K562 (cell line): Measurements from ENCODE around the gene H3-3A. TPM values are rescaled to one million over a fixed set of nuclear protein-coding genes. Genes with fewer than 3 reads are reported as not detected.

Source experiments
- ATAC-seq: fragments of 200-7000 bp; cut with Tn5 transposase; 3 replicates; pipeline ENCODE4 v1.9.1; 2020; ENCODE audit warnings: moderate library complexity
- BruUV-seq: library from RNA; stranded (reverse); fragments of 400-500 nt; replicated peaks from 2 replicates; lab custom pipeline; 2021; lab: Mats Ljungman, UMichigan
- CTCF ChIA-PET: fragments of 300-600 bp; formaldehyde crosslinking; extraction: SDS; loops from one replicate; lab custom pipeline; 2021; ENCODE audit warnings: low intra/inter-chr PET ratio; lab: Yijun Ruan, JAX
- POLR2A ChIA-PET: fragments of 300-600, 350-650 bp; sonication (Branson Sonifier 250); formaldehyde crosslinking; extraction: SDS; loops from one replicate; lab custom pipeline; 2021; ENCODE audit warnings: antibody characterized with exemption, inconsistent platforms; lab: Yijun Ruan, JAX
- DNase-seq, 4 experiments: peaks; one replicate each; pipeline versions ENCODE4 v3.0.0 to v3.0.0-alpha.2; 2011 to 2018; ENCODE audit warnings: low spot score in 3 of 4, mixed read lengths in 3 of 4; ENCODE audit errors: extremely low read depth in 1 of 4
- FAIRE-seq: peaks from 2 replicates; lab custom pipeline; 2011; peaks lifted over from hg19 to GRCh38; lab: Jason Lieb, UNC
- H2AFZ ChIP-seq: 2 replicates; pipeline ENCODE4 v1.6.0; 2011; ENCODE audit warnings: low read depth, low read length, control low read depth, inconsistent platforms
- H3K27ac ChIP-seq: fragments of 200-600 bp; 3 replicates; pipeline ENCODE4 v1.8.0; 2011; ENCODE audit warnings: low read depth, mild to moderate bottlenecking, control low read depth, inconsistent platforms, low read length, moderate library complexity, mixed read lengths; ENCODE audit errors: extremely low read depth
- H3K27me3 ChIP-seq, 2 experiments: fragments of 300-600 bp in 1 of 2; 2 replicates in 1 of 2; 3 replicates in 1 of 2; pipeline versions ENCODE4 v1.6.0 to v1.8.0; 2011; ENCODE audit warnings: inconsistent platforms in 2 of 2, low read length in 2 of 2, mild to moderate bottlenecking in 1 of 2, mixed read lengths in 1 of 2, moderate library complexity in 1 of 2; ENCODE audit not compliant: control insufficient read depth in 2 of 2, insufficient read depth in 2 of 2
- H3K36me3 ChIP-seq: fragments of 300-600 bp; 3 replicates; pipeline ENCODE4 v1.8.0; 2011; ENCODE audit warnings: mild to moderate bottlenecking, low read length, inconsistent platforms; ENCODE audit not compliant: control insufficient read depth, insufficient read depth
- H3K4me1 ChIP-seq, 2 experiments: fragments of 200-600 bp in 1 of 2; replicated peaks in 1 of 2; 2 replicates in 1 of 2; 3 replicates in 1 of 2; pipeline versions ENCODE4 v1.5.1 to v1.8.0; 2011; ENCODE audit warnings: inconsistent platforms in 2 of 2, low read length in 2 of 2, mild to moderate bottlenecking in 1 of 2, mixed read lengths in 1 of 2, moderate library complexity in 1 of 2; ENCODE audit not compliant: control insufficient read depth in 2 of 2, insufficient read depth in 2 of 2
- H3K4me2 ChIP-seq: 2 replicates; pipeline ENCODE4 v1.6.1; 2011; ENCODE audit warnings: low read length, control low read depth, inconsistent platforms, mixed read lengths; ENCODE audit not compliant: insufficient read depth
- H3K4me3 ChIP-seq: fragments of 200-600 bp; sonication (generic), shearing (Covaris generic); 2 replicates; pipeline ENCODE4 v1.5.1; 2016; ENCODE audit warnings: control low read depth, inconsistent platforms
- H3K79me2 ChIP-seq: fragments of 200-600 bp; 3 replicates; pipeline ENCODE4 v1.8.0; 2011; ENCODE audit warnings: low read length, inconsistent platforms; ENCODE audit not compliant: control insufficient read depth, insufficient read depth
- H3K9ac ChIP-seq, 2 experiments: 2 replicates each; pipeline versions ENCODE4 v1.6.0 to v1.6.1; 2011; ENCODE audit warnings: low read depth in 2 of 2, low read length in 2 of 2, control low read depth in 1 of 2, inconsistent platforms in 1 of 2, mild to moderate bottlenecking in 1 of 2, mixed read lengths in 1 of 2; ENCODE audit not compliant: insufficient read depth in 1 of 2
- H3K9me1 ChIP-seq: one replicate; pipeline ENCODE4 v1.6.0; 2011; ENCODE audit warnings: inconsistent platforms, mild to moderate bottlenecking, low read length, moderate library complexity; ENCODE audit not compliant: control insufficient read depth, insufficient read depth
- H3K9me3 ChIP-seq: replicated peaks from 2 replicates; pipeline ENCODE4 v1.5.1; 2011; ENCODE audit warnings: low read depth, low read length, inconsistent platforms; ENCODE audit not compliant: control insufficient read depth, insufficient read depth
- H4K20me1 ChIP-seq: replicated peaks from 2 replicates; pipeline ENCODE4 v1.6.1; 2011; ENCODE audit warnings: low read length, inconsistent platforms, mixed read lengths; ENCODE audit not compliant: control insufficient read depth, insufficient read depth
- FOXA3 ChIP-seq, 2 experiments: fragments of 450-650 bp in 1 of 2; sonication (generic) in 1 of 2; formaldehyde crosslinking; IDR thresholded peaks in 1 of 2; conservative IDR thresholded peaks in 1 of 2; 2 replicates each; pipeline versions ENCODE4 v1.4.0 to v1.8.0; 2020 to 2022; ENCODE audit warnings: mild to moderate bottlenecking in 2 of 2, missing genetic modification reagents in 1 of 2
- GABPB2 ChIP-seq: fragments of 250-450 bp; sonication (Bioruptor Pico); conservative IDR thresholded peaks from 2 replicates; pipeline ENCODE4 v1.5.1; 2021; ENCODE audit warnings: mild to moderate bottlenecking
- HDAC8 ChIP-seq: fragments of 450-650 bp; IDR thresholded peaks from 2 replicates; pipeline ENCODE4 v1.6.1; 2016; ENCODE audit warnings: mild to moderate bottlenecking, missing genetic modification characterization, moderate library complexity, missing compliant biosample characterization
- ID3 ChIP-seq, 2 experiments: fragments of 250-450 bp in 1 of 2; fragments of 450-650 bp in 1 of 2; sonication (Bioruptor Pico) in 1 of 2; IDR thresholded peaks; 2 replicates each; pipeline versions ENCODE4 v1.6.1 to v1.8.0; 2016 to 2021; ENCODE audit warnings: mild to moderate bottlenecking in 2 of 2, moderate library complexity in 2 of 2, missing compliant biosample characterization in 1 of 2, missing genetic modification characterization in 1 of 2
- POLR2G ChIP-seq: fragments of 200-400 bp; formaldehyde crosslinking; IDR thresholded peaks from 2 replicates; pipeline ENCODE4 v1.6.1; 2017; ENCODE audit warnings: low read depth, mild to moderate bottlenecking, antibody characterized with exemption, low read length, moderate library complexity
- RBFOX2 ChIP-seq: fragments of 200-400 bp; formaldehyde crosslinking; IDR thresholded peaks from 2 replicates; pipeline ENCODE4 v1.6.1; 2017; ENCODE audit warnings: low read depth, mild to moderate bottlenecking, low read length, moderate library complexity
- TEAD4 ChIP-seq, 2 experiments: sonication (generic) in 1 of 2; formaldehyde crosslinking in 1 of 2; IDR thresholded peaks; 2 replicates each; pipeline versions ENCODE4 v1.6.1 to v1.8.0; 2012 to 2022; ENCODE audit warnings: borderline replicate concordance in 1 of 2, inconsistent platforms in 1 of 2, low read length in 1 of 2, mild to moderate bottlenecking in 1 of 2, missing genetic modification reagents in 1 of 2
- USF1 ChIP-seq: sonication (generic); formaldehyde crosslinking; IDR thresholded peaks from 2 replicates; pipeline ENCODE4 v1.9.0; 2022; ENCODE audit warnings: mild to moderate bottlenecking, missing genetic modification reagents
- ZNF766 ChIP-seq: fragments of 200-800 bp; sonication (Bioruptor generic); conservative IDR thresholded peaks from 2 replicates; pipeline ENCODE4 v1.6.1; 2016; ENCODE audit warnings: missing genetic modification characterization, missing compliant biosample characterization
- WGBS: fragments of 100-300 bp; shearing (Covaris generic); methylation state at CpG from one replicate; pipeline ENCODE4 v1.1.6; 2016; ENCODE audit warnings: low coverage, mixed read lengths; ENCODE audit not compliant: insufficient coverage; ENCODE audit errors: missing lambda C conversion rate; 5-methylcytosine and 5-hydroxymethylcytosine counted together
- in situ Hi-C: fragments of 300-500 bp; cut with MboI; formaldehyde crosslinking; loops from 4 replicates; pipeline ENCODE4 v1.15.0; 2018; ENCODE audit warnings: inconsistent platforms, mixed read lengths
- intact Hi-C: fragments of 100-400 bp; cut with micrococcal nuclease; formaldehyde crosslinking; loops from 2 replicates; pipeline ENCODE4 v1.14.2; 2022
- polyA plus RNA-seq, 8 experiments: library from polyadenylated mRNA; depleted of rRNA in 4 of 8; stranded (reverse) in 5 of 8; unstranded in 3 of 8; fragments of >200 nt; fragmentation: Nextera tagmentation in 2 of 8; fragmentation: Illumina TruSeq in 1 of 8; extraction: Ambion mirVana in 2 of 8; extraction: Trizol in 1 of 8; gene quantifications; 2 replicates each; pipeline versions ENCODE4 v1.2.1 to v1.2.3, GENCODE V29; 2011 to 2014; ENCODE audit warnings: inconsistent platforms in 1 of 8, missing spikeins in 1 of 8
- total RNA-seq, 7 experiments: library from RNA; depleted of rRNA in 6 of 7; stranded (reverse); fragments of >200 nt in 6 of 7; fragmentation: Illumina TruSeq in 2 of 7; extraction: Trizol in 2 of 7; gene quantifications; 2 replicates each; pipeline versions ENCODE4 v1.2.1 to v1.2.3, GENCODE V29; 2011 to 2021; ENCODE audit warnings: low replicate concordance in 1 of 7

The H3-3A gene
- total and polyA plus RNA-seq, 9 of the 15 experiments (the other 6 are each of a cell fraction or from before 2014, with no cell fraction given) = 426 to 1,083 (median 591) TPM

GRCh38 chr1:226111883-226112261 is 49.4 kb downstream of the H3-3A start:
- H3K79me2 ChIP-seq = no peaks in the 10 kb centered on the region
- ATAC-seq (no peak), FAIRE-seq (no peak), DNase-seq (no peak)
- in situ Hi-C loops (no loop called here), intact Hi-C loops (loop anchor here (1.0 to 2.0 kb wide), 2 partner anchors 47 to 113 kb away; partner anchors contain the start of gene SDE2)
- peaks cover 48 to 51% of the 10 kb centered on the region in 2 experiments for H3K4me1 ChIP-seq
- no peaks in the 10 kb centered on the region for H3K36me3 ChIP-seq
- no peak overlapping the region for H3K4me3 ChIP-seq
- 48% methylated on average over 7 of the region's 7 CpGs for WGBS
- H3K27ac ChIP-seq = peak overlapping the region; percentile 85; the same call in 1 of the 3 replicates
- TF ChIP-seq GABPB2 (CRISPR knock-in tag) = no peak
- TF ChIP-seq POLR2G = no peak
- no peak for TF ChIP-seq ID3 (CRISPR knock-in tag; IDR thresholded peaks at IDR 0.05)
- no peak for TF ChIP-seq ID3 (tag; IDR thresholded peaks at IDR 0.05)
- TF ChIP-seq USF1 = 0 out of 2 replicates have a peak, but pooled peaks have one; percentile 23
- no peak for TF ChIP-seq ZNF766
- 0 out of 4 replicates have a peak, but pooled peaks of 1 of the 2 experiments have one; percentile 44 for TF ChIP-seq FOXA3 (CRISPR knock-in tag; conservative IDR thresholded peaks at IDR 0.05 in 1 of 2, IDR thresholded peaks at IDR 0.05 in 1 of 2)
- TF ChIP-seq HDAC8 = no peak
- TF ChIP-seq TEAD4 (IDR thresholded peaks at IDR 0.05; ENCODE audit: low read length) = no peak
- TF ChIP-seq TEAD4 (CRISPR knock-in tag; IDR thresholded peaks at IDR 0.05; ENCODE audit: borderline replicate concordance) = peak; percentile 62; the same call in 1 of the 2 replicates
- TF ChIP-seq RBFOX2 = no peak
- H3K9me3 ChIP-seq = no peaks in the 10 kb centered on the region
- no TSS peak for BruUV-seq
- H4K20me1 ChIP-seq = peaks cover 11% of the 10 kb centered on the region; the same call in 1 of the 2 replicates
- ChIA-PET POLR2A (interaction anchor here (0.5 to 2.1 kb wide), 14 partner anchors 9 to 479 kb away, joined by 3 to 10 read pairs (median 4); partner anchors contain the start of genes LIN9 and SDE2), CTCF (no interaction called here)
- peak overlapping the region; percentile 82 for H3K4me2 ChIP-seq
- no peaks in the 10 kb centered on the region for H3K27me3 ChIP-seq
- H2AFZ ChIP-seq = no peak overlapping the region
- peak overlapping the region; percentile 68 to 73; a peak in 3 of 4 replicates for H3K9ac ChIP-seq
- H3K9me1 ChIP-seq = peaks cover 3% of the 10 kb centered on the region
